Raji (cell line): ENCODE measurements around the gene CENPB.

Source experiments
- POLR2A ChIP-seq: IDR thresholded peaks from 2 replicates; pipeline ENCODE4 v1.6.1; 2011; ENCODE audit warnings: low read depth, low read length, control low read depth; ENCODE audit not compliant: insufficient read depth

The CENPB gene

GRCh38 chr20:3797592-3798372 is 11.2 kb upstream of the CENPB start:
- no peak for TF ChIP-seq POLR2A

GRCh38 chr20:3797226-3797545 is 10.6 kb upstream of the CENPB start:
- TF ChIP-seq POLR2A, result 0 out of 2 replicates have a peak, but pooled peaks have one; percentile 9

GRCh38 chr20:3796477-3797225 is 10.1 kb upstream of the CENPB start:
- 0 out of 2 replicates have a peak, but pooled peaks have one; percentile 5 for TF ChIP-seq POLR2A

- peak; percentile 78 for TF ChIP-seq POLR2A
Observed at GRCh38 chr20:3795511-3796468, 9.2 kb upstream of the CENPB start, which contains the start of gene CDC25B. TSS of gene CDC25B (plus strand) at chr20:3796310. CDS start at chr20:3796532, 222 bp downstream.

- TF ChIP-seq POLR2A, result no peak
Observed at GRCh38 chr20:3794701-3795420, 8.3 kb upstream of the CENPB start.

GRCh38 chr20:3788685-3789155 is 2.2 kb upstream of the CENPB start:
- TF ChIP-seq POLR2A, result no peak

- no peak for TF ChIP-seq POLR2A
Observed at GRCh38 chr20:3787324-3788014, 929 bp upstream of the CENPB start.

- TF ChIP-seq POLR2A, result no peak
Observed at GRCh38 chr20:3786126-3786484, 435 bp downstream of the CENPB start.

- TF ChIP-seq POLR2A, result no peak
Observed at GRCh38 chr20:3785240-3786125, 1.1 kb downstream of the CENPB start.

- no peak for TF ChIP-seq POLR2A
Observed at GRCh38 chr20:3784863-3785239, 1.7 kb downstream of the CENPB start.

- TF ChIP-seq POLR2A, result no peak
Observed at GRCh38 chr20:3784216-3784853, 2.2 kb downstream of the CENPB start.

GRCh38 chr20:3783511-3784195 is 2.9 kb downstream of the CENPB start:
- no peak for TF ChIP-seq POLR2A
